BLaER1 (cell line): ENCODE measurements around the gene BAIAP2L1.

Source experiments
- H3K27ac ChIP-seq: shearing (Covaris generic); formaldehyde crosslinking; 2 replicates; pipeline ENCODE4 v1.8.1; 2022
- H3K27me3 ChIP-seq: shearing (Covaris generic); formaldehyde crosslinking; 2 replicates; pipeline ENCODE4 v1.8.1; 2022
- H3K36me3 ChIP-seq: shearing (Covaris generic); formaldehyde crosslinking; 2 replicates; pipeline ENCODE4 v1.8.1; 2022
- H3K4me1 ChIP-seq: shearing (Covaris generic); formaldehyde crosslinking; 2 replicates; pipeline ENCODE4 v1.8.1; 2022
- H3K4me2 ChIP-seq: shearing (Covaris generic); formaldehyde crosslinking; 2 replicates; pipeline ENCODE4 v1.8.1; 2022
- H3K4me3 ChIP-seq: shearing (Covaris generic); formaldehyde crosslinking; 2 replicates; pipeline ENCODE4 v1.8.1; 2022
- H3K9ac ChIP-seq: shearing (Covaris generic); formaldehyde crosslinking; 2 replicates; pipeline ENCODE4 v1.8.1; 2022
- H3K9me3 ChIP-seq: shearing (Covaris generic); formaldehyde crosslinking; 2 replicates; pipeline ENCODE4 v1.8.1; 2022
- H4K20me1 ChIP-seq: shearing (Covaris generic); formaldehyde crosslinking; 2 replicates; pipeline ENCODE4 v1.8.1; 2022
- Cebpa-rat ChIP-seq: shearing (Covaris generic); IDR thresholded peaks from 2 replicates; pipeline ENCODE4 v1.8.1; 2022

Gene BAIAP2L1

GRCh38 chr7:98315318-98315993 is 85.4 kb downstream of the BAIAP2L1 start:
- TF ChIP-seq Cebpa-rat, result no peak
- H3K27ac ChIP-seq, result peak overlapping the region; percentile 88
- H3K4me1 ChIP-seq, result peaks cover 71% of the 10 kb centered on the region
- peaks cover 12% of the 10 kb centered on the region for H3K9me3 ChIP-seq
- no peak overlapping the region for H3K9ac ChIP-seq
- peak overlapping the region; percentile 79 for H3K4me2 ChIP-seq
- H3K4me3 ChIP-seq, result no peak overlapping the region
- no peaks in the 10 kb centered on the region for H4K20me1 ChIP-seq
- H3K27me3 ChIP-seq, result no peaks in the 10 kb centered on the region
- 0 out of 2 replicates have a peak, but pooled peaks cover 12% of the 10 kb centered on the region for H3K36me3 ChIP-seq

- Histone ChIP-seq H3K9me3 (peaks cover 12% of the 10 kb centered on the region), H3K4me3 (no peak overlapping the region), H3K4me2 (peak overlapping the region; percentile 79), H3K27ac (peak overlapping the region; percentile 88), H3K27me3 (no peaks in the 10 kb centered on the region), H3K4me1 (peaks cover 65% of the 10 kb centered on the region), H3K36me3 (peaks cover 16% of the 10 kb centered on the region; the same call in 1 of the 2 replicates), H3K9ac (peak overlapping the region; percentile 65; the same call in 1 of the 2 replicates), H4K20me1 (no peaks in the 10 kb centered on the region)
- TF ChIP-seq Cebpa-rat, result peak; percentile 90
Measured at GRCh38 chr7:98314469-98314868, 86.4 kb downstream of the BAIAP2L1 start.

DNA sequence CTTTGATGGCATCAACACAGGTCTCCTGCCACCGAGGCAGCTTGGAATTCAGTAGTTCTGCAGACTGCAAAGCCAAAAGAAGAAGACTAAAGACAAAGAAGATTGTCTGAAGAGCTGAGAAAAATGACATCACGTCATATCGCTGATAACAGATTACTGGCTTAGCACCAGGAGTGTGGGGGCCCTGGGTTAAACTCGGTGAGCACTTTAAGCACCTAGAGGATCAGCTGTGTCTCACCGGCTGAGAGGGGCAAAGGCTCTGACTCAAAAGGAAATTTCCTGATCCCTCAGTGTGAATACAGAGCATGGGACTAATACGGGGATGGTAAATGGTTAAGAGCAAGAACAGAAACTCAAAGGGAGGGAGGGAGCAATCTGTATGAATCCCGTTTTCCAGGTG is 88.7 kb downstream of the BAIAP2L1 start:
- Histone ChIP-seq H3K9ac (no peak overlapping the region), H3K9me3 (peaks cover 12% of the 10 kb centered on the region), H3K36me3 (peaks cover 30% of the 10 kb centered on the region; the same call in 1 of the 2 replicates), H3K4me1 (peaks cover 66% of the 10 kb centered on the region), H4K20me1 (no peaks in the 10 kb centered on the region), H3K27me3 (no peaks in the 10 kb centered on the region), H3K27ac (peak overlapping the region; percentile 59), H3K4me3 (no peak overlapping the region), H3K4me2 (peak overlapping the region; percentile 79; the same call in 1 of the 2 replicates)
- TF ChIP-seq Cebpa-rat, result no peak

DNA sequence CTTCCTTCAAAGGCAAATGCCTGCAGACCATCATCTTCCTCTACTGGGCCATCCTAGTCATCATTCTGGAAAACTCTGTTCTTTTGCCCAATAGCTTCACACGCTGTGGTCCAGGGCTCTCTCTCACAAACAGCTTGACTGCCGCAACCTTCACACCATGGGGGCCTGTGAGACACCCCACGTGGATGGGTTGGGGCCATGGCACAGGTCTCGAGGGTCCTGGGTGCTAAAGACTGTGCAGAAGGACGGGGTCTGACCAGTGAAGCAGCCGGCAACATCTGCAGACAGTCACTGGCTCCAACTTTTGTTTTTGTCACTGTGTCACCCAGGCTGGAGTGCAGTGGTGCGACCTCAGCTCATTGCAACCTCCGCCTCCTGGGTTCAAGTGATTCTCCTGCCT is 91.3 kb downstream of the BAIAP2L1 start:
- Histone ChIP-seq H4K20me1 (no peaks in the 10 kb centered on the region), H3K4me3 (no peak overlapping the region), H3K36me3 (peaks cover 39% of the 10 kb centered on the region; the same call in 1 of the 2 replicates), H3K27me3 (no peaks in the 10 kb centered on the region), H3K27ac (no peak overlapping the region), H3K4me2 (peak overlapping the region; percentile 37; the same call in 1 of the 2 replicates), H3K9me3 (no peaks in the 10 kb centered on the region), H3K4me1 (peaks cover 46% of the 10 kb centered on the region), H3K9ac (no peak overlapping the region)
- TF ChIP-seq Cebpa-rat, result no peak

- Histone ChIP-seq H3K9me3 (no peaks in the 10 kb centered on the region), H3K9ac (no peak overlapping the region), H3K4me1 (peaks cover 42% of the 10 kb centered on the region), H3K27ac (no peak overlapping the region), H3K36me3 (peaks cover 44% of the 10 kb centered on the region; the same call in 1 of the 2 replicates), H3K4me2 (peak overlapping the region; percentile 37; the same call in 1 of the 2 replicates), H3K4me3 (no peak overlapping the region), H4K20me1 (no peaks in the 10 kb centered on the region), H3K27me3 (no peaks in the 10 kb centered on the region)
- no peak for TF ChIP-seq Cebpa-rat
Measured at GRCh38 chr7:98307971-98308466, 92.9 kb downstream of the BAIAP2L1 start.

DNA sequence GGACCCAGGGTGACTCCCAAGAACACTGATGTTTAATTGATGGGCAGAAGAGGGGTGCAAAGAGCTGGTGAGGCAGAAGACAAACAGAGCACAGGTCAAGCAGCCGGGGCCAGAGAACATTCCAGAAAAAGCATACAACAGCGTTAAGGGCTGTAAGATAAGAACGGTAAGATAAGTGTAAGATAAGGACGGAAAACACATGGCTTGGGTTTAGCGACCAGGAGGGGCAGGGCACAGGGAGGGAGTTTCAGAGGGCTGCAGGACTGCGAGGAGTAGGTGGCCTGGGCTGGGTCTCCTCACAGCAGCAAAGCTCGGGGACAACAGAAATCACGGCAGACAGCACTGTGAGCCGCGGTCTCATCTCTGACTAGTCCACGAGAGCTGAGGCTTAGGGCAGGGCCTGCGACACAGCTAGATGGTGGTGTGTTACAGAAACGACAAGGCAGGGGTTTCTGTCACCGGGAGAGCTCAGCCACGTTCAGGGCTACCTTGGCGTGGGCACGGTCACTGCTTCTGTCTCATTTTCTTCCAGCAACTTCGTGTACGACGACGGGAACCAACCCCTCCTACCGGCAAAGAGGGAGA is 94.8 kb downstream of the BAIAP2L1 start:
- TF ChIP-seq Cebpa-rat, result no peak
- Histone ChIP-seq H3K27me3 (no peaks in the 10 kb centered on the region), H3K4me3 (no peak overlapping the region), H3K9ac (no peak overlapping the region), H3K27ac (no peak overlapping the region), H4K20me1 (no peaks in the 10 kb centered on the region), H3K4me2 (no peak overlapping the region), H3K4me1 (peaks cover 37% of the 10 kb centered on the region), H3K9me3 (no peaks in the 10 kb centered on the region), H3K36me3 (peaks cover 44% of the 10 kb centered on the region; the same call in 1 of the 2 replicates)

DNA sequence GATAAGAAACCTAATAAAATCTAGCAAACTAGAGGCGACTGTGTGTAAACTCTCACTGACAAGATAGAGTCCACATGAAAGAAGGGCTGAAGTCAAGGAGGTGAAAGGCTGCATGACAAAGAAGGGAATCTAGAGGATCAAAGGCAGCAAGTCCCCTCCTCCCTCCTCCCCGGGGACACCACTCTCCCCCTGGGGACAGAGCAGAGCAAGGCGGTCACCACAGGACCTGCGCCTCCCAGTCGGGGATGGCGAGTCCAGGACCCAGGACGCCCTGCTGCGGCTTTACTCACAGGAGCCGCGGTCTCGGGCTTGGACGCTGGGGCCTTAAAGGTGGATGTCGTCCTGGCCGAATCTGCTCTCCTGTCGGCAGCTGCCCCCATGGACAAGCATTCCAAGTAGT is 97.0 kb downstream of the BAIAP2L1 start:
- H3K36me3 ChIP-seq, result peaks cover 41% of the 10 kb centered on the region; the same call in 1 of the 2 replicates

DNA sequence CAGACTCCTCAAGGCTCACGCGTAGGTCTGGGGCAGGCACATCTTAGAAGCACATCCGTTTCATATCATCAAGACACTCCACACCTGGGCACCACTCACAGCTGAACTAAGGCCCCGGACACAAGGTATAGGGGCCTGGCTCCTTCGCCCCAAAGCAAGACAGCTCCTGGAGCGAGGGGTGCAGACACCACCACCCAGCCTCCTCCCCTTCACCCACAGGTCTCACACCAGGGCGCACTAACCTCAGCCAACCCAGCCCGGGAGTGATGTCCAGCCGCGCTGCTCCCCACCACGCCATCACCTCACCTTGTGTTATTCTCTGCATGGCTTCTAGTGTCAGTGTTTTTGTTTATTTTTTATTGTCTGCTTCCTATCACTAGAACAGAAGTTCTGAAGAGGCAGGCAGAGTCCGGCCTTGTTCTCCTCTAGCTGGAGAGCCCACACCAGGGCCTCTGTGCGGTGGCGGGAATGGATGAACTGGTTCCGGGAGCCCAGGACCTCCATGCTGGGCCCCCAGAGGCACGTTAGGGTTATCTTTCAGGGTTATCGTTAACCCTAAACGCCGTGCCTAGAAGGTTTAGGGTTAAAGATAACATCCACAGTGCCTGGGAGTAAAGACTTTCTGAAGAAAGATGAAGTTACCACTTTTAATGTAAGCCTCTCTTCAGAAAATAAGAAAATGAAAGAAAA is 97.6 kb downstream of the BAIAP2L1 start:
- Histone ChIP-seq H4K20me1 (no peaks in the 10 kb centered on the region), H3K36me3 (peaks cover 41% of the 10 kb centered on the region; the same call in 1 of the 2 replicates), H3K27me3 (no peaks in the 10 kb centered on the region), H3K9me3 (no peaks in the 10 kb centered on the region), H3K4me1 (peaks cover 22% of the 10 kb centered on the region), H3K4me2 (no peak overlapping the region), H3K27ac (no peak overlapping the region), H3K9ac (no peak overlapping the region), H3K4me3 (no peak overlapping the region)
- TF ChIP-seq Cebpa-rat, result no peak

More for the DNA sequence above, 97.0 kb downstream of the BAIAP2L1 start:
- TF ChIP-seq Cebpa-rat, result no peak
- Histone ChIP-seq H4K20me1 (no peaks in the 10 kb centered on the region), H3K9me3 (no peaks in the 10 kb centered on the region), H3K27me3 (no peaks in the 10 kb centered on the region), H3K4me1 (peaks cover 28% of the 10 kb centered on the region), H3K9ac (no peak overlapping the region), H3K27ac (no peak overlapping the region), H3K4me2 (peak overlapping the region; percentile 33; the same call in 1 of the 2 replicates), H3K4me3 (no peak overlapping the region)

DNA sequence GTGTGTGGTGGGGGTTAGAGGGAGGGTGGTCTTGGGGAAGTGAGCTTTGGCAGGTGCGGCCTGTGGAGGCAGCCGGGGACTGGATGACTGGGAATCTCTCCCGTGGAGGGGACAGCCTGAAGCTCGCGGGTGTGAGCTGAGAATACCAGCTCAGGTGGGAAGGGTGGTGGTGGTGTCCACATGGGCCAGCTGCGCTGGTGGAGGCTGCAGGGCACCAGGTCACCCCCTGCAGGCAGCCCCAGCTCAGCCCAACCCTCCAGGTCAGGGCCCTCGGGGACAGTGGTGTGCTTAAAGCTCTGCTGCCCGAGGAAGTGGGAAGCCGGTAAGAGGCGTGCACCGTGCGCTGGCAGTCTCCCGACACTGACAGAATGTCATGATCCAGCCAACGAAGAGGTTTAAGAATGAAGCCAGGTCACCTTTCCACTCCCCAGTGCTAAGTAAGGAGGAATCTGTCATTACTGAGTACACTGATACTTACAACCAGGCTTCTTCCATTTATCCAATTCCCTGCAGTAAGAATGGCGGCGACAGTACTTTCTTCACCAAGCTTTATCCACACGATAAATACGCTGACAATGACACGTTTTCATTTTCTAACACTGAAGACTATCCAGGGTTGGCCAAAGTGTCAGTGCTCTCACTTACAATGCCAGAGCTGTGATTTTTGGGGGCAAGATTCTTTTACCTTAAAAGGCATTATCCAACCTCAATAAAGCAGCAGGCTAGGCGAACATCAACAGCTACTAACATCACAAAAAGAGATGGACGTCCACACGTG is 99.0 kb downstream of the BAIAP2L1 start:
- peaks cover 38% of the 10 kb centered on the region; the same call in 1 of the 2 replicates for H3K36me3 ChIP-seq

More for the DNA sequence above, 99.0 kb downstream of the BAIAP2L1 start:
- Histone ChIP-seq H3K4me3 (no peak overlapping the region), H4K20me1 (0 out of 2 replicates have a peak, but pooled peaks cover 7% of the 10 kb centered on the region), H3K9ac (no peak overlapping the region), H3K4me1 (peaks cover 31% of the 10 kb centered on the region), H3K9me3 (no peaks in the 10 kb centered on the region), H3K27me3 (no peaks in the 10 kb centered on the region), H3K4me2 (peak overlapping the region; percentile 36), H3K27ac (0 out of 2 replicates have a peak overlapping the region, but pooled peaks have one; percentile 35)
- no peak for TF ChIP-seq Cebpa-rat
